IPS-18a (cell line): ENCODE measurements around the gene MEGF10.

ENCODE experiments used
- H3K27ac ChIP-seq: one replicate; pipeline ENCODE4 v1.5.1; 2013; ENCODE audit warnings: low read length
- H3K27me3 ChIP-seq: one replicate; pipeline ENCODE4 v1.6.1; 2013; ENCODE audit warnings: mild to moderate bottlenecking, low read length; ENCODE audit not compliant: control insufficient read depth, insufficient read depth
- H3K36me3 ChIP-seq: one replicate; pipeline ENCODE4 v1.6.1; 2013; ENCODE audit warnings: low read depth, low read length; ENCODE audit not compliant: control insufficient read depth
- H3K4me1 ChIP-seq: one replicate; pipeline ENCODE4 v1.6.1; 2013; ENCODE audit warnings: low read depth, low read length; ENCODE audit not compliant: control insufficient read depth
- H3K4me3 ChIP-seq: one replicate; pipeline ENCODE4 v1.5.1; 2013; ENCODE audit warnings: low read length
- H3K9ac ChIP-seq: one replicate; pipeline ENCODE4 v1.6.1; 2013; ENCODE audit warnings: mild to moderate bottlenecking, low read length, moderate library complexity
- H3K9me3 ChIP-seq: one replicate; pipeline ENCODE4 v1.6.1; 2013; ENCODE audit warnings: low read depth, low read length; ENCODE audit not compliant: control insufficient read depth

Gene MEGF10

DNA sequence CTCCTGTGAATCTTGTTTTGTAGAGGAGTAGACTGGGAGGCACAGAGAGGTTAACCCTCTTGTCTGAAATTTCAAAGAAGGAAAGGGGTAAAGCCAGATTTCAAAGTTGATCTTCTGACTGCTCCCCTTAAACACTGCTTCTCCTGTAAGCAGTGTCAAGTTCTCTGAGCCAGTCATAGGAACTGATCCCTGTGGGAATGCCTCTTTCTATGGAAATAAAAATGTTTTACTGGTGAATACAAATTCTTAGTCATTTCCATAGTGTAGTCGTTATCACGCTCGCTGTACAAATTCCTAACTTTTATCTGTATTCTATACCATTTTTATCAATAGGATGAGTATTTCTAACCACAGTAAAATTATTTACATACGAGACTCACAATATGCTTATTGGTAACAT lies 160.5 kb downstream of the MEGF10 start:
- Histone ChIP-seq H3K27ac (no peak overlapping the region), H3K4me1 (no peaks in the 10 kb centered on the region), H3K36me3 (peaks cover 5% of the 10 kb centered on the region), H3K9ac (no peak overlapping the region), H3K9me3 (no peaks in the 10 kb centered on the region), H3K27me3 (no peaks in the 10 kb centered on the region), H3K4me3 (no peak overlapping the region)

DNA sequence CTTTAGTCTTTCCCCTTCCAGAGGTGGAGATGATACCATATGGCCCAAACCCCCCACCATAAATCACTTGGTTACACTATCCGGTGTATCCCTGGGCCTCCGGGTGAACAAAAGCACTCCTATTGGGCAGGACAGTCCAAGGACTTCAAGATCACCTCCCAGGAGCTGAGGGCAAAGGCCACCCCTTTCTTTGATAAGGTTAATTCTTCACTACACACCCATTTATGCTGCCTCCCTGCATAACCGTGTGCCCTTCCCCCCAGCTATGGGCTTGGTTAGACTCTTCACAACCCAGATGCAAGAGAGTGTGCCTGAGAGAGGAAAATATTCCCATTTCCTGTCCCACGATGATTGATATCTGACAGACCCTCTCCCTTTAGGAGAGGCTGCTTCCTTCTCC lies 162.0 kb downstream of the MEGF10 start:
- Histone ChIP-seq H3K4me3 (no peak overlapping the region), H3K4me1 (no peaks in the 10 kb centered on the region), H3K36me3 (peaks cover 5% of the 10 kb centered on the region), H3K9ac (no peak overlapping the region), H3K27me3 (no peaks in the 10 kb centered on the region), H3K27ac (no peak overlapping the region), H3K9me3 (no peaks in the 10 kb centered on the region)

DNA sequence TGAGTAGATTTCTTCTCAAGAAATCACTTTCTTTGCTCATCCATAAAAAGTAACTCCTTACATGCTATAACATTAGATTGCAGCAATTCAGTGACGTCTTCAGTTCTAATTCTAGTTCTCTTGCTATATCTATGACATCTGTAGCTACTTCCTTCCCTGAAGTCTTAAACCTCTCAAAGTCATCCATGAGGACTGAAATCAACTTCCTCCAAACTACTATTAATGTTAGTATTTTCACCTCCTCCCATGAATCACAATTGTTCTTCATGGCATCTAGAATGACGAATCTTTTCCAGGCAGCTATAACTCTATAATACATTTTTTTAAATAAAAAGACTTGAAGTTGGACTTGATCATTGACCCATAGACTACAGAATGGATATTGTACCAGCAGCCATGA lies 180.6 kb downstream of the MEGF10 start:
- H3K9ac ChIP-seq = no peak overlapping the region
- no peaks in the 10 kb centered on the region for H3K9me3 ChIP-seq
- H3K36me3 ChIP-seq = no peaks in the 10 kb centered on the region
- no peaks in the 10 kb centered on the region for H3K27me3 ChIP-seq
- H3K27ac ChIP-seq = no peak overlapping the region
- H3K4me1 ChIP-seq = peaks cover 7% of the 10 kb centered on the region
- no peak overlapping the region for H3K4me3 ChIP-seq

DNA sequence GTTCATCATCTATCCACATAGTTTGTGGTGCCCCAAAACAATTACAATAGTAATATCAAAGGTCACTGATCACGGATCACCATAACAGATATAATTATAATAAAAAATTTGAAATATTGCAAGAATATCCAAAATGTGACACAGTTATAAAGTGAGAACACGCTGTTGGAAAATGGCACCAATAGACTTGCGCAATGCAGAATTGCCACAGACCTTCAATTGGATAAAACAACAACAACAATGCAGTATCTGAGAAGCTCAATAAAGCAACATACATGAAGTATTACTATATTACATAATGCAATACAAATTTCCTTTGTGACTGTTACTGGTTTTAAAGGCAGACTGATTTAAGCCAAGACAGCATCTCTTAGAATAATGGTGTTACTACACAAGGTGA lies 182.1 kb downstream of the MEGF10 start:
- H3K9me3 ChIP-seq = no peaks in the 10 kb centered on the region
- H3K9ac ChIP-seq = no peak overlapping the region
- H3K27ac ChIP-seq = no peak overlapping the region
- no peaks in the 10 kb centered on the region for H3K36me3 ChIP-seq
- H3K27me3 ChIP-seq = no peaks in the 10 kb centered on the region
- H3K4me3 ChIP-seq = no peak overlapping the region
- peaks cover 7% of the 10 kb centered on the region for H3K4me1 ChIP-seq

DNA sequence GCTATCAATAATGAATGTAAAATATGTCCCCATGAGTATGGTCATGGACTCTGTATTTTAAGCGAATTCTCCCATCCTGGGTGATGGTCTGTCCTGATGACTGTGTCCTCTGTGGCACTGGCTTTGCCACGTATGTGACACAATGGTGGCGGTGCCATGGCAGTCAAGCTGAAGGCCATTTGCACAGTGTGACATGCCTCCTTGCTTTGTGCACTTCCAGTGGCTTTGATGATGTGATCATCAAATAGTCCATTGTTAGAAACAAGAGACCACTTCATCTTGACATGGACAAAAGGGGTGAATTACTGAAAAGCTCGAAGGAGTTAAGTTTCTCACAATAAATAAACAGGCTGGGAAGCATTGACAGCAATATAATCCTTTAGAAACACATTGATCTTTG lies 195.9 kb downstream of the MEGF10 start:
- no peaks in the 10 kb centered on the region for H3K36me3 ChIP-seq
- H3K4me3 ChIP-seq = no peak overlapping the region
- no peaks in the 10 kb centered on the region for H3K4me1 ChIP-seq
- no peaks in the 10 kb centered on the region for H3K27me3 ChIP-seq
- H3K9me3 ChIP-seq = peaks cover 11% of the 10 kb centered on the region
- no peak overlapping the region for H3K27ac ChIP-seq
- no peak overlapping the region for H3K9ac ChIP-seq

DNA sequence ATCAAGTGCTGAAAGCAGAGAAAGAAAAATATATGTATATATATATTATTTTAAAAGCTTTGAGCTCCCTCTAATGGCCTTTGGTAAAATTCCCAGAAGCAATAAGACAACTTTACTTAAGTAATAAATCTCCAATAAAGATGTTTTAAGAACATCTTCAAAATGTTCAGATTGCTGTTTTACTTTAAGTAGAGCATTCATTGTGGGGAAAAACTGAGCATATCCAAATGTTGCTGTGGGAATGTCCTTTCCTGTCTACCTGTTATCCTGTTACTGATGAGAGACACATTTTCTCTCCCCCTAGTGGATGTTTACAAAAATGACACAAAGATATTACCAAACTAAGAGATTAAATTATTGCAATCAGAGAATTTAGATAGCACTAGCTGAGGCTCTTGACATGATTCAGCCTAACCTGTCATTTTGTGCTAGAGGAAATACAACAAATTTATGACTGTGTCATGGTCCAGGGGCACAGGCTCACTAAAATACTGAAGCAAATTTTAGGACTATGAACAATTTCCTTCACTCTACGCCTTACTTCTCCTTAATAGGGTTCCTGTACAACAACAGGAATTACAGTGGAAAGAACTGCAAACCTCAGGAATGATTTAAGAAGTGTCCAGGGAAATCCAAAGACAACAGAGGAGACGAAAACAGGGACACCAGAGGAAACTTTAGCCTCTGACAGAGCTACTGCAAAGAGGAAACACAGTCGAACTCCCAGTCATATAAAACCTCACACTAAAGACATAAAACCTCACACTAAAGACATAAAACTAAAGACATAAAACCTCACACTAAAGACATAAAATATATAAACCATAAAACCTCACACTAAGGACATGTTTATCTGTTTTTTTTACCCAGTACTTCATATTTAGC lies 202.5 kb downstream of the MEGF10 start:
- no peak overlapping the region for H3K4me3 ChIP-seq
- H3K27me3 ChIP-seq = no peaks in the 10 kb centered on the region
- no peaks in the 10 kb centered on the region for H3K4me1 ChIP-seq
- no peak overlapping the region for H3K9ac ChIP-seq
- no peak overlapping the region for H3K27ac ChIP-seq
- H3K9me3 ChIP-seq = peaks cover 10% of the 10 kb centered on the region
- no peaks in the 10 kb centered on the region for H3K36me3 ChIP-seq

DNA sequence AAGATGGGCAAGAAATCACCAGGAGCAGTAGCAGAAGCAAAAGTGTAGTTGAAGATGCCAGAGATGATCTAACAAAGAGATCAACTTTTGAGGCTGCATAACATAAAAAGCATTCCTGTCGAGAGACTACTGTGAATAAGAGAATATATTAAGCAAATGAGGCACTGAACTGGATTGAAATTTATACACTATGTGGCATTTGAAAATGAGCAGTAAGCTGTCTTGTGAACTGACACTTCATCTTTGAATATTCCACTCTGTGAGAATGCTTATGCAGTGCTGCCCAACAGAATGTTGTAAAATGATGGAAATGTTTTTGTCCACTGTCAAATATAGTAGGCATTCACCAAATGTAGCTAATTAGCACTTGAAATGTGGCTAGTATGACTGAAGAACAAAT lies 208.0 kb downstream of the MEGF10 start:
- H3K27ac ChIP-seq = no peak overlapping the region
- no peaks in the 10 kb centered on the region for H3K27me3 ChIP-seq
- no peak overlapping the region for H3K9ac ChIP-seq
- H3K36me3 ChIP-seq = no peaks in the 10 kb centered on the region
- H3K4me1 ChIP-seq = no peaks in the 10 kb centered on the region
- no peaks in the 10 kb centered on the region for H3K9me3 ChIP-seq
- H3K4me3 ChIP-seq = no peak overlapping the region

DNA sequence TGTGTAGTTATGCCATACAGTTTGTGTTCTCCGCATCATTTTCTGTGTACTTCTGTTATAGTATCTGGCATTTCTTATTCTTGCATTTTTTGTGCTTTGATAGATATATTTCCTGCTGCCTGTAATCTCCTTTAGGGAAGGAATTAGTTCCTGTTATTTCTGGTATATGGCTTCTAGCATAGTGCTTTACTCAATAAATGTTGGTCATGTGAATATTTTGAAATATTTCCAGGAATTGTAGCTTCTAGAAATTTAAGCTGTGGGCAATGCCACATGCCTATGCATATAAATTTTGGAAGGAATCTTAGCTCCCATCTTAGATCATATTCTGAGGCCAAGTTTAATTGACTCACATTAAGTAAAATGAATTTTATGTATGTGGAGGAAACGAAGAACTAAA lies 215.3 kb downstream of the MEGF10 start:
- Histone ChIP-seq H3K27ac (no peak overlapping the region), H3K4me1 (no peaks in the 10 kb centered on the region), H3K4me3 (no peak overlapping the region), H3K27me3 (no peaks in the 10 kb centered on the region), H3K36me3 (no peaks in the 10 kb centered on the region), H3K9ac (no peak overlapping the region), H3K9me3 (no peaks in the 10 kb centered on the region)

DNA sequence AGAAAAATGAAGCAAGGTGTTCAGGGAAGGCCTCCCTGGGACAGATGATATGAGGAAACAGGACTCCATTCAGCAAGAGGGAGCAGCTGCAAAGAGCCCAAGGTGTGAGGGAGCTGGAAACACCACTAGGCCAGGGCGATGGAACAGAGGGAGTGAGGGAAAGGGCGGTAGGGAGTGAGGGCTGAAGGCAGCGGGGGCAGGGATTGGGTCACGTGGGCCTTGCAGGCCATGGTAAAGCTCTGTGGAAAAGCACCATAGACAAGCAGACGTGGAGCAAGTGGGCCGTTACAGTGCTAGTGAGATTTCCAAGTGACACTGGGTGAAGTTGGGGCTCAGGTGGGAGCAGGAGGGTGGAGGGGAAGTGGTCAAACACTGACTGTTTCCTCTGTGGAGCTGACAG lies 216.0 kb downstream of the MEGF10 start:
- Histone ChIP-seq H3K36me3 (no peaks in the 10 kb centered on the region), H3K27ac (no peak overlapping the region), H3K9me3 (no peaks in the 10 kb centered on the region), H3K27me3 (no peaks in the 10 kb centered on the region), H3K4me3 (no peak overlapping the region), H3K4me1 (no peaks in the 10 kb centered on the region), H3K9ac (no peak overlapping the region)

DNA sequence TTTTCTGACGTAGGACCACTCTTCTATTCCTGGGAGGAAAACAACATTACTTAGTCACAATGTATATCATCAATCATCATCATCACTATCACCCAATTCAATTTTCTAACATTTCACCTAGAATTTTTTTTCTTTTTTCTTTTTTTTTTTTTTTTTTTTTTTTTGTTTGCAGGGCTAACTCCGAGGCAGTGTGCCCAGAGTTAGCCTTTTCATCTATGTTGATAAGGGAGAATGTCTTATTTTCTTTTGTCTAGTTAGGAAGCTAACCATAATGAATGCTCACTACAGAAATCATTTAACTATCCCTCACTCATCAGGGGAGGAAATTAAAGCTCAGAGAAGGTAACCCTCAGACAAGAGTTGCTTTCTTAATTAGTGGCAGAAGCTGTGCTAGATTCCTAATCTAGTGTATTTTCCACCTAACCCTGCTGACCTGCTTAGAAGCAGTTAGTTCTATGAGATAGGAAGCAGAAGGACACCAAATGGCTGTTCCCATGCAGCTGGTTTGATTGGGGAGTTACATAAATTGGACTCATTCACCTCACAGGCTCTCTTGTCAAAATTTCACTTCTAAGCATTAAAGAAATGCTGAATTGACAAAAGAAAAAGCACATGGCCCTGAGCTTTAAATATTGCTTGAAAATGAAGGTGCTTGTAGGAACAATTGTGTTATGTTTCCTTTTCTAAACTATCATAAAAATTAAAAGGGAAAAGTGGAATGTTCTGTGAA lies 218.2 kb downstream of the MEGF10 start:
- Histone ChIP-seq H3K27me3 (no peaks in the 10 kb centered on the region), H3K4me3 (no peak overlapping the region), H3K27ac (no peak overlapping the region)

More for the DNA sequence above, 218.2 kb downstream of the MEGF10 start:
- Histone ChIP-seq H3K9ac (no peak overlapping the region), H3K36me3 (no peaks in the 10 kb centered on the region), H3K9me3 (no peaks in the 10 kb centered on the region), H3K4me1 (no peaks in the 10 kb centered on the region)
